ENCODE results near the gene ASAP2.
A peak's percentile ranks its signal among the peaks of the same experiment; 100 is the strongest.

The ASAP2 gene

GRCh38 chr2:9226458-9227380 lies 20.1 kb downstream of the ASAP2 start:
- no peak for DNase-seq (ENCODE audit: low read depth)
- no peak overlapping the region for H3K4me3 ChIP-seq (ENCODE audit: low read length)
- TF ChIP-seq, protein P1, sequence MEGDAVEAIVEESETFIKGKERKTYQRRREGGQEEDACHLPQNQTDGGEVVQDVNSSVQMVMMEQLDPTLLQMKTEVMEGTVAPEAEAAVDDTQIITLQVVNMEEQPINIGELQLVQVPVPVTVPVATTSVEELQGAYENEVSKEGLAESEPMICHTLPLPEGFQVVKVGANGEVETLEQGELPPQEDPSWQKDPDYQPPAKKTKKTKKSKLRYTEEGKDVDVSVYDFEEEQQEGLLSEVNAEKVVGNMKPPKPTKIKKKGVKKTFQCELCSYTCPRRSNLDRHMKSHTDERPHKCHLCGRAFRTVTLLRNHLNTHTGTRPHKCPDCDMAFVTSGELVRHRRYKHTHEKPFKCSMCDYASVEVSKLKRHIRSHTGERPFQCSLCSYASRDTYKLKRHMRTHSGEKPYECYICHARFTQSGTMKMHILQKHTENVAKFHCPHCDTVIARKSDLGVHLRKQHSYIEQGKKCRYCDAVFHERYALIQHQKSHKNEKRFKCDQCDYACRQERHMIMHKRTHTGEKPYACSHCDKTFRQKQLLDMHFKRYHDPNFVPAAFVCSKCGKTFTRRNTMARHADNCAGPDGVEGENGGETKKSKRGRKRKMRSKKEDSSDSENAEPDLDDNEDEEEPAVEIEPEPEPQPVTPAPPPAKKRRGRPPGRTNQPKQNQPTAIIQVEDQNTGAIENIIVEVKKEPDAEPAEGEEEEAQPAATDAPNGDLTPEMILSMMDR (conservative IDR thresholded peaks at IDR 0.05; ENCODE audit: low read length): no peak

- H3K4me3 ChIP-seq (ENCODE audit: low read length): no peak overlapping the region
- TF ChIP-seq, protein P1 (conservative IDR thresholded peaks at IDR 0.05; ENCODE audit: low read length): no peak
- peak; percentile 68 for DNase-seq (ENCODE audit: low read depth)
Observed at GRCh38 chr2:9228088-9228751, 21.6 kb downstream of the ASAP2 start.

DNA sequence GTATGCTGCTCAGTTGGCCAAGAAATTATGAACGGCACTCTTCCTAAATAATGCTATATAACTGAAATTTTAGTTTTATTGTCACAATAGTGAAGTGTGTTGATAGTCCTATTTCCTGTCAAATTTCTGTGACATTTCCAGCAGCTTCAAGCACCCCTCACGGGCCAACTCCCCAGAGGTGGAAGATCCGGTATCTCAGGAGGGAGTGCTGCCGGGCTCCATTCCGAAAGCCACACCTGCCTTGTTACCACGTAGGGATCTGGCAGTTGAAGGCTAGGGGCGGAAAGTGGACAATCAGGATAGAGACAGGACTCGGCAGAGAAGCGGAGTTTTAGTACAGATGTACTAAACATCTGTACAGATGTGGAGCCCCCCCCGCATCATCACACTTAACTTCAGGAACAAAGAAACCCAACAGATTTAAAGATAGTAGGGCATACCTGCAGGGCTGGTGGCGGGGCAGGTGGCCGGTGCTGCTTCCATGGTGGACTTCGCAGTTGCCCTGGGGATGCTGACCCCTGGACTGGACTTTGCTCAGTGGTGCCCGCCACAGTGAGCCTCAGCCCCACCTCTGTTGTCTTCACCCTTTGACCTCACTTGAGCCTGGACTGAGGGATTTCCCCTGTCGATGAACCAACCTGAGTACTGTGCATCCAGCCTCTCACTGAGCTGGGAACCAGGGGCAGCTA lies 22.3 kb downstream of the ASAP2 start:
- no peak overlapping the region for H3K4me3 ChIP-seq (ENCODE audit: low read length)
- TF ChIP-seq, protein P1 (conservative IDR thresholded peaks at IDR 0.05; ENCODE audit: low read length): no peak
- no peak for DNase-seq (ENCODE audit: low read depth)

DNA sequence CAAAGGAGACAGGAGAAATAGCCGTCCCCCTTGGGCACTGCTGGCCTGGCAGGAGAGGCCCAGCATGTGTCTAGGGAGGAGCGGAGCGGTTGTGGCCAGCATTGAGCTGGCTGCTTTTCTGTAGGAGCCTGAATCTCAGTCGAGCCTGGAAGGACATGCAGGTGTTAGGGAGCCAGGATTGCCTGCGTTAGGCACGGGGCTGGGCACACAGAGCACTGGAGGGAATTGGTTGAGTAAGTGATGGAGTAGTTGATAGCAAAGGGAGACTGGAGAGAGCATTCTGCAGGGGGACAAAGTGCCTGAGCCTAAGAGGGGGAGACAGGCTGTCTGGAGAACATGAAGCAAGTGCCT lies 22.8 kb downstream of the ASAP2 start:
- no peak overlapping the region for H3K4me3 ChIP-seq (ENCODE audit: low read length)

DNA sequence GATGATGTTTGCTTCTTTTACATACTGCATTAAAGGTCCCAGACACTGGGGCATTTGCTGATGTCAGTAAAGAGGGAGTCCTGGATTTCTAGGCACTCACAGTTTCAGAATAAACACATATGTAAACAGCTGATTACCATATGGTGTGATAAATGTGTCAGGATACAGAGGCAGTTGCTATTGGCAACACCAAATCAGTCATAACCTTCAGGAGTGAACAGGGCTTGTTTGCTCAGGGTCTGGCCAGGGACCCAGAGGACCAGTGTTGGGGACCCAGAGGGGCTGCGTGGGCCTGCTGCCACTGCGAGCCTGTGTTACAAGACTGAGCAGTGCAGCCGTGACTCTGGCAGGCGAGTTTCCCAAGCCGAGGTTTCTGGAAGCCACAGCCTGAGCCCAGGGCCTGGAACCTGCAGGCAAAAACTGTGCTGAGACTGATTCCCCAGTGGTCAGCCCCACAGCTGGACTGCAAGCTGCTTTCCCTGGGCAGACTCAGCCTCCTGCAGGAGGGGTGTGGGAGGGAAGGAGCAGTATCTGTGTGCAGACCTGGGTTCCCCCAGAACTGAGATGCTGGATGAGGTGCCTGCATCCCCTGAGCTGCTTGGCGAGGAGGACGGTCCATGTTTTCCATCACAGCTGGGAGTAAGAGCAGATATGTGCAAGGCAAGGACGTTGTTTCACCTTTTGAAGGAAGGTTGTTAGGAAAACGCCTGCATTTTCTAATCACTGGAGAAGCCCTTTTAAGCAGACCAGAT lies 23.6 kb downstream of the ASAP2 start:
- TF ChIP-seq, protein P1 (conservative IDR thresholded peaks at IDR 0.05; ENCODE audit: low read length): peak; percentile 29
- DNase-seq (ENCODE audit: low read depth): peak; percentile 73
- no peak overlapping the region for H3K4me3 ChIP-seq (ENCODE audit: low read length)

More for the DNA sequence above, 22.8 kb downstream of the ASAP2 start:
- DNase-seq (ENCODE audit: low read depth): no peak
- TF ChIP-seq, protein P1 (conservative IDR thresholded peaks at IDR 0.05; ENCODE audit: low read length): no peak

DNA sequence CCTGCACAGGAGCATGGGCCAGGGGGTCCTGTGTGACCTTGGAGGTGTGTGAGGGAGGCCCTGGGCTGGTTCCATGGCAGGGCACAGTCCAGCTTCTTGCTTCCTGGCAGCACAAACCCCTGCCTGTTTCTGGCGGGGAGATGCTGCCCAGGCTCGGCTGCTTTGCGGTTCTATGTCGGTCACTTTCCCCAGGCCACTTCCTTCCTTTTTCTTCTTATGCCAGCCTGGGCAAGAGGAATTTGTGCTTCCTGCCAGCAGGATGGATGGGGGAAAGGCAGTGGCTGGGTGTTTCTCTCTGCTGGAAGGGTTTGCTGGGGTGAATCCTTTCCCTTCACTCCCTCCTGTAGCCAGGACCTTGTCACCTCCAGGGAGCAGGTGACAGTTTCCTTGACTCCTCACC lies 24.3 kb downstream of the ASAP2 start:
- TF ChIP-seq, protein P1 (conservative IDR thresholded peaks at IDR 0.05; ENCODE audit: low read length): no peak
- H3K4me3 ChIP-seq (ENCODE audit: low read length): no peak overlapping the region
- peak; percentile 52 for DNase-seq (ENCODE audit: low read depth)

Measured in AG10803 (cell line).